B cell (primary cell): ENCODE measurements around the gene PKNOX1. TPM values are rescaled to one million over a fixed set of nuclear protein-coding genes. Genes with fewer than 3 reads are reported as not detected.
"Not testable (repeated sequence)": the region's sequence is repeated elsewhere in the genome, so short reads cannot be mapped to it uniquely, and the experiment has no call there.

Experiments
- ATAC-seq: fragments of 200-7000 bp; cut with Tn5 transposase; one replicate; pipeline ENCODE4 v1.10.0; 2021; ENCODE audit warnings: low read depth, mild to moderate bottlenecking, moderate number of reproducible peaks, moderate library complexity
- CTCF ChIA-PET: fragments of 350-600 bp; sonication (Branson Sonifier 250); formaldehyde crosslinking; loops from one replicate; lab custom pipeline; 2021; ENCODE audit warnings: antibody characterized with exemption, inconsistent platforms; lab: Charles Lee
- POLR2A ChIA-PET: fragments of 350-600 bp; sonication (Branson Sonifier 250); formaldehyde crosslinking; loops from one replicate; lab custom pipeline; 2021; ENCODE audit warnings: antibody characterized with exemption; lab: Charles Lee
- DNase-seq: peaks from one replicate; pipeline ENCODE4 v3.0.0; 2013
- H2AFZ ChIP-seq: 2 replicates; pipeline ENCODE4 v1.6.1; 2012; ENCODE audit warnings: mild to moderate bottlenecking, low read depth, low read length; ENCODE audit not compliant: insufficient read depth, poor library complexity, severe bottlenecking
- H3K27ac ChIP-seq, 2 donors: 1 replicate in 1 of 2; 2 replicates in 1 of 2; pipeline ENCODE4 v1.5.1; 2012 to 2013; ENCODE audit warnings: low read length in 2 of 2, mild to moderate bottlenecking in 2 of 2, moderate library complexity in 1 of 2
- H3K27me3 ChIP-seq, 4 experiments: fragments of 200-600 bp in 1 of 4; sonication (generic) in 1 of 4; replicated peaks in 1 of 4; 1 replicate in 2 of 4; 2 replicates in 2 of 4; pipeline versions ENCODE4 v1.6.1 to v1.7.0; 2013 to 2016; ENCODE audit warnings: low read length in 3 of 4, mild to moderate bottlenecking in 2 of 4, mixed read lengths in 1 of 4, moderate library complexity in 1 of 4; ENCODE audit not compliant: insufficient read depth in 4 of 4, control insufficient read depth in 3 of 4; ENCODE audit errors: control extremely low read depth in 1 of 4
- H3K36me3 ChIP-seq, 2 experiments: replicated peaks in 1 of 2; 1 replicate in 1 of 2; 2 replicates in 1 of 2; pipeline versions ENCODE4 v1.6.1 to v1.7.1; 2013; ENCODE audit warnings: low read length in 1 of 2; ENCODE audit not compliant: insufficient read depth in 2 of 2, control insufficient read depth in 1 of 2; ENCODE audit errors: control extremely low read depth in 1 of 2, extremely low read depth in 1 of 2
- H3K4me1 ChIP-seq, 2 donors: fragments of 200-600 bp in 1 of 2; sonication (generic) in 1 of 2; 1 replicate in 1 of 2; 2 replicates in 1 of 2; pipeline versions ENCODE4 v1.5.1 to v1.6.1; 2013 to 2017; ENCODE audit warnings: low read length in 2 of 2; ENCODE audit not compliant: control insufficient read depth in 2 of 2, insufficient read depth in 2 of 2
- H3K4me2 ChIP-seq: replicated peaks from 2 replicates; pipeline ENCODE3; 2012; ENCODE audit warnings: mild to moderate bottlenecking, low read depth, low read length; ENCODE audit not compliant: poor library complexity, severe bottlenecking
- H3K4me3 ChIP-seq, 5 experiments: fragments of 200-600 bp in 1 of 5; sonication (generic) in 1 of 5; 1 replicate in 3 of 5; 2 replicates in 2 of 5; pipeline versions ENCODE4 v1.5.1 to v1.7.0; 2011 to 2016; ENCODE audit warnings: low read length in 4 of 5, mild to moderate bottlenecking in 4 of 5, low read depth in 2 of 5, control low read depth in 1 of 5, moderate library complexity in 1 of 5; ENCODE audit not compliant: insufficient read depth in 1 of 5; ENCODE audit errors: control extremely low read depth in 1 of 5, extremely low read depth in 1 of 5
- H3K79me2 ChIP-seq: fragments of 200-600 bp; sonication (generic); one replicate; pipeline ENCODE4 v1.6.0; 2016; ENCODE audit warnings: low read length; ENCODE audit not compliant: control insufficient read depth, insufficient read depth
- H3K9ac ChIP-seq: fragments of 200-600 bp; sonication (generic); 2 replicates; pipeline ENCODE4 v1.6.1; 2017; ENCODE audit warnings: mild to moderate bottlenecking, low read length, moderate library complexity
- H3K9me3 ChIP-seq, 3 donors: one replicate each; pipeline versions ENCODE4 v1.6.1 to v1.7.1; 2013; ENCODE audit warnings: low read length in 2 of 3; ENCODE audit not compliant: control insufficient read depth in 2 of 3, insufficient read depth in 1 of 3; ENCODE audit errors: control extremely low read depth in 1 of 3
- H4K20me1 ChIP-seq: 2 replicates; pipeline ENCODE4 v1.6.0; 2012; ENCODE audit warnings: mild to moderate bottlenecking, low read length; ENCODE audit not compliant: insufficient read depth, control insufficient read depth, poor library complexity, severe bottlenecking
- H3K27ac Mint-ChIP-seq: one replicate; pipeline ENCODE4 v1.8.0; 2021; ENCODE audit warnings: mixed read lengths
- H3K27me3 Mint-ChIP-seq: one replicate; pipeline ENCODE4 v1.8.0; 2021; ENCODE audit warnings: mixed read lengths
- H3K4me1 Mint-ChIP-seq: one replicate; pipeline ENCODE4 v1.8.0; 2021; ENCODE audit warnings: mixed read lengths
- H3K4me3 Mint-ChIP-seq: one replicate; pipeline ENCODE4 v1.8.0; 2021; ENCODE audit warnings: mixed read lengths
- H3K9me3 Mint-ChIP-seq: one replicate; pipeline ENCODE4 v1.8.0; 2022; ENCODE audit warnings: mixed read lengths; ENCODE audit not compliant: insufficient read depth
- CTCF ChIP-seq: fragments of 200-600 bp; IDR thresholded peaks from one replicate; pipeline ENCODE4 v1.8.0; 2022; ENCODE audit warnings: antibody characterized with exemption, mild to moderate bottlenecking
- EZH2 ChIP-seq: IDR thresholded peaks from 2 replicates; pipeline ENCODE4 v1.6.1; 2012; ENCODE audit warnings: borderline replicate concordance, low read depth, mild to moderate bottlenecking, moderate library complexity, low read length; ENCODE audit not compliant: insufficient read depth, poor library complexity, severe bottlenecking
- WGBS: methylation state at CpG from one replicate; pipeline ENCODE4 v1.1.5; 2013; ENCODE audit warnings: missing lambda C conversion rate; ENCODE audit not compliant: insufficient coverage; 5-methylcytosine and 5-hydroxymethylcytosine counted together
- intact Hi-C: fragments of 100-400 bp; cut with micrococcal nuclease; formaldehyde crosslinking; loops from one replicate; pipeline ENCODE4 v1.10.0; 2022
- polyA plus RNA-seq: library from polyadenylated mRNA; depleted of rRNA; stranded (reverse); fragments of >200 nt; gene quantifications from 2 replicates; pipeline ENCODE4 v1.2.3, GENCODE V29; 2012
- total RNA-seq, 2 donors: library from RNA; stranded (reverse); fragments of 120-200 nt in 1 of 2; gene quantifications; 1 replicate in 1 of 2; 2 replicates in 1 of 2; pipeline versions ENCODE4 v1.2.3 to v1.2.4, GENCODE V29; 2013 to 2022

The PKNOX1 gene
- total and polyA plus RNA-seq, 2 donors (not counting 1 experiment from before 2014, with no cell fraction given) = 7.6 to 29.5 TPM

GRCh38 chr21:43004926-43005325, 30.6 kb downstream of the PKNOX1 start:
- no peak overlapping the region for H3K27ac ChIP-seq
- H3K27me3 ChIP-seq = no peaks in the 10 kb centered on the region
- no peak overlapping the region for H3K4me3 ChIP-seq
- no peaks in the 10 kb centered on the region for H4K20me1 ChIP-seq
- H3K9me3 ChIP-seq = peaks cover 0 to 18% (median 3%) of the 10 kb centered on the region in 3 donors
- no peak overlapping the region for H3K9ac ChIP-seq
- ChIA-PET POLR2A (no interaction called here), CTCF (no interaction called here)
- intact Hi-C loops = no loop called here
- H3K4me1 ChIP-seq = no peaks in the 10 kb centered on the region
- H3K9me3 Mint-ChIP-seq = peaks cover 3% of the 10 kb centered on the region
- DNase-seq (no peak), ATAC-seq (no peak)
- H3K36me3 ChIP-seq = peaks cover 12 to 22% of the 10 kb centered on the region in 2 experiments
- H3K79me2 ChIP-seq = peaks cover 38% of the 10 kb centered on the region
- H2AFZ ChIP-seq = no peak overlapping the region
- no peak overlapping the region for H3K4me3 Mint-ChIP-seq
- TF ChIP-seq CTCF = no peak
- TF ChIP-seq EZH2 = no peak
- H3K27me3 Mint-ChIP-seq = no peaks in the 10 kb centered on the region
- H3K4me2 ChIP-seq = no peak overlapping the region
- no peaks in the 10 kb centered on the region for H3K4me1 Mint-ChIP-seq
- H3K27ac Mint-ChIP-seq = no peak overlapping the region
- 95% methylated on average over 6 of the region's 8 CpGs for WGBS

GRCh38 chr21:43005635-43006034, 31.3 kb downstream of the PKNOX1 start:
- Histone ChIP-seq H3K27ac (no peak overlapping the region), H2AFZ (no peak overlapping the region), H3K9me3 (peaks cover 0 to 13% (median 2%) of the 10 kb centered on the region in 3 donors), H3K79me2 (peaks cover 32% of the 10 kb centered on the region), H3K4me2 (no peak overlapping the region), H3K4me3 (no peak overlapping the region), H3K9ac (no peak overlapping the region), H4K20me1 (no peaks in the 10 kb centered on the region), H3K4me1 (no peaks in the 10 kb centered on the region), H3K36me3 (peaks cover 13 to 22% of the 10 kb centered on the region in 2 experiments), H3K27me3 (no peaks in the 10 kb centered on the region)
- no peaks in the 10 kb centered on the region for H3K27me3 Mint-ChIP-seq
- POLR2A ChIA-PET = no interaction called here
- no peaks in the 10 kb centered on the region for H3K9me3 Mint-ChIP-seq
- no peaks in the 10 kb centered on the region for H3K4me1 Mint-ChIP-seq
- intact Hi-C loops = no loop called here
- ATAC-seq (no peak), DNase-seq (no peak)
- H3K27ac Mint-ChIP-seq = no peak overlapping the region
- 96% methylated on average over 6 of the region's 9 CpGs for WGBS
- no peak for TF ChIP-seq CTCF
- TF ChIP-seq EZH2 = no peak
- CTCF ChIA-PET = no interaction called here
- no peak overlapping the region for H3K4me3 Mint-ChIP-seq

GRCh38 chr21:43006051-43006873, 31.9 kb downstream of the PKNOX1 start:
- CTCF ChIA-PET, POLR2A ChIA-PET, H3K27me3 Mint-ChIP-seq, H3K4me1 Mint-ChIP-seq, H3K4me1 ChIP-seq, intact Hi-C loops, H3K27me3 ChIP-seq, H3K27ac Mint-ChIP-seq, H3K4me3 ChIP-seq, H3K9me3 ChIP-seq, H3K4me3 Mint-ChIP-seq, H3K27ac ChIP-seq, H2AFZ ChIP-seq, H3K9me3 Mint-ChIP-seq, DNase-seq, H4K20me1 ChIP-seq, H3K9ac ChIP-seq, ATAC-seq, H3K4me2 ChIP-seq: not testable (repeated sequence)
- WGBS = 91% methylated on average over 11 of the region's 14 CpGs
- Histone ChIP-seq H3K79me2 (peaks cover 26% of the 10 kb centered on the region), H3K36me3 (peaks cover 13 to 23% of the 10 kb centered on the region in 2 experiments)
